Inflammatory macrophage (primary cell): Measurements from ENCODE around the gene LMLN.
A peak's percentile ranks its signal among the peaks of the same experiment; 100 is the strongest.
"Not testable (repeated sequence)": the region's sequence is repeated elsewhere in the genome, so short reads cannot be mapped to it uniquely, and the experiment has no call there.

Experiments
- DNase-seq, 2 donors: peaks; one replicate each; pipeline ENCODE4 v3.0.0-alpha.2; 2020 to 2022

LMLN gene

DNA sequence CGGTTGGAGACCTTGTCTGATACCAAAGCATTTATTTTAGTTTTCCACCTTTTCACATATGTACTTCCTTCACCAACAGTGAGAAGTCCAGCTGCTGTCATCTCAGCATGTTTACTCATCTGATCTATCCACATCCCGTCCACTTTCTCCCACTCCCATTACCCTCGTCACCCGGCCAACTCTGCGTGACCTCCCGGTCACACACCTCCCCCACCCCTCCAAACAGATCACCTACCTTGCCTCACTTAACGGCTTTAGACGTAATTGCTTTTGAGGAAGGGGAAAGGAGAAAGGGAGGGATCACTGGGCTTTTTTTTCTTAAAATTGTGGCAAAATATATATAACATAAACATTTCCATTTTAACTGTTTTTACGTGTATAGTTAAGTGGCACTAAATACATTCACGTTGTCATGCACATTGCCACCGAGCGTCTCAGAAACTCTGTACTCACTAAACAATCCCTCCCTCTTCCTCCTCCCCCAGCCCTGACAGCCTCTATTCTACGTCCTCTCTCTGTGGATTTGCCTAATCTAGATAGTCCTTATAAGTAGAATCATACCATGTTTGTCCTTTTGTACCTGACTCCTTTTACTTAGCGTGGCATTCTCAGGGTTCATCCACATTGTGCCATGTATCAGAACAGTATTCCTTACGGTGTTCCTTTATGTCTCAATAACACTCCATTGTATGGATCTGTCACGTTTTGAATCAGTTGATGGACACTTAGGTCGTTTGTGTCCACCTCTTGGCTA lies 67.2 kb downstream of the LMLN start:
- DNase-seq, result no peak

DNA sequence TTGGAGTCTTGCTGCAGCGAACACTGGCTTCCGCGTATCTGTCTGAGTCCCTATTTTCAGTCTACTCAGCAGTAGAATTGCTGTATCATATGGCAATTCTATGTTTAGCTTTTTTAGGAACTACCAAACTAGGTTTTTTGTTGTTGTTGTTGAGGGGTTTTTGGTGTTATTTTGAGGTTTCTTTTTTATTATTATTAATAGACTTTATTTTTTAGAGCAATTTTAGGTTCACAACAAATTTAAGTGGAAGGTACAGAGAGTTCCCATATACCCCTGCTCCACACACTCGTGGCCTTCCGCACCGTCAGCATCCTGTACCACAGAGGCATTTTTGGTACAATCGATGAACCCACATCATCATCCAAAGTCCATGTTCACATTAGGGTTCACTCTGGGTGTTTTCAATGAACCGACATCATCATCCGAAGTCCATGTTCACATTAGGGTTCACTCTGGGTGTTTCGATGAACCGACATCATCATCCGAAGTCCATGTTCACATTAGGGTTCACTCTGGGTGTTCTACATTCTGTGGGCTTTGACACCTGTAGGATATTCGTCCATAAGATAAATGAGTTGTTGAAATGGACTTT lies 67.9 kb downstream of the LMLN start:
- no peak for DNase-seq

DNA sequence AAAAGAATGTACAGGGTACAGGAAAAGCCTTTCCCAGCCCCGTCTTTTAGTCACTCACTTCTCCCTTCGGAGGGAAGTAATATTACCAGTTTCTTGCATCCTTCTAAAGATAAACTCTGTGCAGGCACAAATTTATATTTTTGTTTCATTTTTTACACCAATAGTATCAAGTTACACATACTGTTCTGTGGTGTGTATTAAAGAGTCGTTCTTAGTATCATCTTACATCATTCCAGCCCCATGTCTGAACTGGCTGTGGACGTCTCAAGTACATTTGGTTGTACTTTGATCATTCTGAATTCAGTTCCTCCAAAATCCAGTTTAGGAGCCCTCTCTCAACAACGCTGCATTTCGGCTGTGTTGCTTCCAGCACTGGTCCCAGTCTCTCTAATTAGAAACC lies 68.7 kb downstream of the LMLN start:
- DNase-seq, result no peak

DNA sequence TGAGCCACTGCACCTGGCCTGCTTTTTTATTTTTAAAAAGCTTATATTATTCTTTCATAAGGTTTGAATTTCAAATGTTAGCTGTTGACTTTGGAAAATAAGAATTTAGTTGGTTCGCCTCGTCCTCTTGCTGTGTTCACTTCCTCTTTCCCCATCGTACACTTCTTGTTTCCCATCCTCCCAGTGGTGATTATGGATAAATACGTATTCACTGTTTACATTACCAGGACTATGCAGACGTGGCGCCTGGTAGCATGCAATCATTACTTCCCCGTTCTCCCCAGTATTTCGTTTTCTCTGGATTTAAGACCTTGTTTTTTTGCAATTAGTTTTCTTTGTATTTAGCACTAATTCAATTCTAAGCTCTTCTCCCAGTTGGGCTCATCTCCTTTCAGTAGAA lies 70.1 kb downstream of the LMLN start:
- peak; percentile 63 to 75 for DNase-seq

DNA sequence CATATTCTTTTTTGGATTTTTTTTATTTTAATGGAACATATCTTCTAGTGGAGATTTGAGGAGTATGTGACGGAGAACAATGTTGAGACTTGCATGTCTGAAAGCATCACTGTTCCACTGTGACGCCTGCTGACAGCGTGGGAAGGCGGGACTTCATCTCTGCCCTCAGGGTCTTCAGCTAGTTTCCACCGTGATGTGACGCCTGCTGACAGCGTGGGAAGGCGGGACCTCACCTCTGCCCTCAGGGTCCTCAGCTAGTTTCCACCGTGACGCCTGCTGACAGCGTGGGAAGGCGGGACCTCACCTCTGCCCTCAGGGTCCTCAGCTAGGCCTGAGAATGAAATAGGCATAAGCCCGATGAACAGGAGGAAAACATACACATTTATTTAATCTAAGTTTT lies 70.7 kb downstream of the LMLN start:
- DNase-seq, result no peak

DNA sequence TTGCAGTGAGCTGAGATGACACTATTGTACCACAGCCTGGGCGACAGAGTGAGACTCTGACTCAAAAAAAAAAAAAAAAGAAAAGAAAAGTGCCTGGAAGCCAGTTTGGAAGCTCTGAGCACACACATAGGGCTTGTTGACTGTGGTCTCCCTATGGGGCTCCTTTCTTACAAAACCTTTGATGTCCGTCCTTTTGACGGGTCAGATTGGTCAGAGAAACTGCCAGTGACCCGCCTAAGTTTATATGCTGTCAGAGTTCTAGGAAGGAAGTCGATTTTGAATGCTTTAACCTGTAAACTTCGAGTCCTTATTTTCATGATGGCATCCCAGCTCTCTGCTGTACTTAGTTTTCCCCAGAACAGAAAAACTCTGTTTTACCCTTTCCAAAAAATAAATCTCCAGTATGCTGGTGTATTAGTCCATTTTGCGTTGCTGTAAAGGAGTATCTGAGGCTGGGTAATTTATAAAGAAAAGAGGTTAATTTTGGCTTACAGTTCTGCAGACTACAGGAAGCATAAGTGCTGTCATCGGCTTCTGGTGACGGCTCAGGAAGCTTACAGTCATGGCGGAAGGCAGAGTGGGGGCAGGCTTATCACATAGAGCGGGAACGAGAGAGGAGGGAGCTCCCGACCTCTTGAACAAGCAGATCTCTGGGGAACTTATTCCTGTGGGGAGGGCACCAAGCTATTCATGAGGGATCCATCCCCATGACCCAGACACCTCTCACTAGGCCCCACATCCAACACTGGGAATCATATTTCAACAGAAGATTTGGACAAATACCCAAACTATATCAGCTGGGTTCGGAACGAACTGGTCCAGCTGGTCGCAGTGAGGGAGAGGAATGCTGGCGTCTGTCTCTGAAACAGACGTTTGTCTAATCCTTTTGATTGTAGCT lies 72.3 kb downstream of the LMLN start:
- no peak for DNase-seq

DNA sequence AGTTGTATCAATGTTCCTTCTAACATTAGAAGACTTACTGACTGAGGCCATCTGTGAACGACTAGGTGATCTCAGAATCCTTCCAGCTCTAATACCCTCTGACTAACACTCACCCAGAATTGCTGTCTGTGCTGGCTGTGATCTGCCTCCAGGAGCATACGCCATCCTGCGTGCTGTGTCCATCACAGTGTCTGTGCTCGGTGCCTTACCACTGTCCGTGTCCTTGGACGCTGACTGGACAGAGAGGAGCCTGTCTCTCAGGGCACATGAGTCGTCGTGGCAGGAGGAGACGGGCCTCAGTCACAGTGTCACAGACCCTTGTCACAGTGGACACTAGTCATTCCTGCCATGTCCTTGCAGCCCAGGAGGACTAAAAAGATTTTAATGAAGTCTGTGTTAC lies 83.1 kb downstream of the LMLN start:
- no peak for DNase-seq

DNA sequence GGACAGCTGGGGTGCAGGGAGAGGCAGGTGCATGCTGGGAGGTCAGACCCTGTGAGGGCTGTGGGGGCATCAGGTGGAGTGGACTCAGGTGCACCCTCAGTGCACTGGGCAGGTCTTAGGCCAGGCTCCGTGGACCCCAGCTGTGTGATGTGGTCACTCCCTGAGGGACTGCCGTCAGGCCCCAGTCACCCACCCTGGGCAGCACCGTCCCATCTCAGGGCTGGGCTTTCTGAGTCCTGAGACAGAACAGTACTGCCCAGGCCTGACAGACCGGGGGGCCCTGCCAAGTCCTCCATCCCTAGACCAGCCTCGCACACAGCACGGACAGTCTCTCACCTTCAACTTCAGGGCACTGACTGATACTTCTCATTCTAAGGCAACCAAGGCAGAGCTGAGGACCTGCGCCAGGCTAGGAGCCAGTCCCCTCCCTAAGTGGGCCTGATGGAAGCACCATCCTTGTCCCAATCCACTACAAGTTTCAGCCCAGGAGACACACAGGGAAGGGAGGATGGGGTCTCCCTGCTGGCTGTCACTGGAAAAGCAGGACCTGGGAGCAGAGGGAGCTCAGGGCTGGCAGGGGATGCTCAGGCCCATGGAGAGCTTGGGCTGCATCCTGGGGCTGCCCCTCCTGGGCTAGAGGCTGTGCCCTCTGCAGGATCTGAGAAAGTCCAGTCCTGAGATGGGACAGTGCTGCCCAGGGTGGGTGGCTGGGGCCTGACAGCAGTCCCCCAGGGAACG lies 86.3 kb downstream of the LMLN start:
- DNase-seq, result no peak

DNA sequence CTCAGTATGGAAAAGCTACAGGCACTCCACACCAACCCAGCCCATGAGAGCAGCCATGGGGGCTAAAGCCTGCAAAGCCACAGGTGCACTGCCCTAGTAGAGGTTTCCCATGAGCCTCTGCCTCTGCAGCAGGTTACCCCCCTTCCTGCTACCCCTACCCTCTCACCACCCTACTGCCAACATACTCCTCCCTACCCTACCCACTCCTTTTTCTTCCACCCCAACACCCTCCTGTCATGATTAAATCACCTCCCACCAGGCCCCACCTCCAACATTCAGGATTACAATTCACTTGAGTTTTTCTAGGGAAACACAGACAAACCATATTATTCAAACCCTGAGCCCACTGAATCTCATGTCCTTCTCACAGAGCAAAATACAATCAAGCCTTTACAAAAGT lies 88.4 kb downstream of the LMLN start:
- DNase-seq, result no peak

DNA sequence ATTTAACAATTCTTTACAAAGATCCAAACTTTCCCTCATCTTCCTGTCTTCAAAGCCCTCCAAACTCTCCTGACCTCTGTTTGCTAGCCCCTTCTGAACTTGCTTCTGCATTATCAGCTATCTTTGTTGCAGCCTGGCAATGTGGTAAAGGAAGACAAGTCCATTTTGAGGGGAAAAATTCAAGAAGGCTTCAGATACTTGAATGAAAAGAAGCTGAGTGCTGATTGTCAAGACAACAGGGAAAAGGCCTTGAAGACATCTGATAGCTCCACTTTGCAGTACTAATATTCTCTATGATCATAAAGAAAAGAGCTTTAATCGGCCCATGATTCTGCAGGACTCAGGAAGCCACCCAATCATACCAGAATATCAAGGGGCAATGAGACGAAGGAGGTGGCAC lies 91.8 kb downstream of the LMLN start:
- no peak for DNase-seq

DNA sequence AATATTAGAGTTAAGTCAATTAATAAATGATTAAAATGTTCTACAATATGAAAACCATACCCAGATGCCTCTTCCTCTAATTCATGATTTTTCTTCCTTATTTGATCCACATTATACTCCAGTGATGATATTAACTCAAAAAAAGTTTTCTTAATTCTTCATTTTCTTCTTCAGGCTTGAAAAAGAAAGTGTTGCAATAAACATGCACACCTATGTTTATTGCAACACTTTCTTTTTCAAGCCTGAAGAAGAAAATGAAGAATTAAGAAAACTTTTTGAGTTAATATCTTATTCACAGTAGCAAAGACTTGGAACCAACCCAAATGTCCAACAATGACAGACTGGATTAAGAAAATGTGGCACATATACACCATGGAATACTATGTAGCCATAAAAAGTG lies 93.4 kb downstream of the LMLN start:
- DNase-seq, result not testable (repeated sequence)

DNA sequence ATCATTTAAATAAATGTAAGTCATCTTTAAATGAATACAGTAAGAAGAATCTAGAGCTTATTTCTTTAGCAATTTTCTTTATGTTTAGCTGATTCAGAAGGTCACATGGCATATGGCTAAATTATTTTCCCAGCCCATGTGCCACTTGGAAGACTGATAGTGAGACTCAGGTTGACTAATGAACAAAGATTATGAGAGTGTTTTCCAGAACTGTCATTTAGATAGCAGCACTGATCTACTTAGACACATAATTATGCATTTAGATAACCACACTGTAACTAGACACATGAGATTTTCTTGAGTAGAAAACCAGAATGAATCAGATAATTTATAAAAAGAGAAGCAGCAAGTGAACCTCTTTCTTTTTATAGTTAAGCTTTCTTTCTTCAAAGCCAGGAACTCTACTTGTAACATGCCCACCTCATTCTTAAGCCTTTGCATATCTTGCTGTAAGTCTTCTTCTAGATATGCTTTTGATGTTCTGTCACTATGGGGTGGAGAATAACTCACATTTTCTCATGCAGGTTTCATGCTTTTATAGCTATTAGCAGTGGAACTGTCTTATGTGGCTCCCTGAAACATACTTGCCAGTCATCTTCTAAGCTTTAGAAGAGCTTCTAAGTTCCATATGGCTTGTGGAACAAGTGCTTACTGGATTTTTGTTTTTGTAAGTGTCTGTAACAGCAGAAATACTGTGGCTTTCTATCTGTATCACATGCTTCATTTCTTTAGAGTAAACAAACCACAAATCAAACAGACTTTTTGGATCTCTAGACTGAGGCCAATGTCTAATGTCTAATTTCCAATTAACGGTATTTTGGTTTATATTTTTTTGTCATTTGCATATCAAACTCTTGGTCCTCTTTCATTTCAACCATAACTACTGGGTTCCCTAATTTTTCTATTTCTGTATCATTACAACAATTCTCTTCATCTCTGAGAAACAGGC lies 101.4 kb downstream of the LMLN start:
- no peak for DNase-seq

DNA sequence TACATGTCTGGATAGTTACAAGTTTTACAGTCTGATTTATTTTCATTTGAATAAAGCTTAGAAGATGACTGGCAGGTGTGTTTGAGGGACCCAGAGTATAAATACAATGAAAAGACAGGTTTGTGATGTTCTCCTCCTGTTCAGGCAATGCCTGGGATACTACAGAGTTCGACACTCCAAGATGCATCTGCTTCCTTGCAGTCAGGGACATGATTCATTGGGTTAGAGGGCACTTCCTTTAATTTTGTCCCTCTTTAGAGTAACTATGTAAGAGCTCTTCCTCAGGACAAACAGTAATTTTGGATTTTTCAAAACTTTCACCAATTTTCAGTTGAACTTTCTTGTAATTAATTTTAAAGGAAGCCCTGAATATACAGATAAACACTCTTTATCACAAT lies 102.0 kb downstream of the LMLN start:
- DNase-seq, result peak in 1 of 2 donors; percentile 15

DNA sequence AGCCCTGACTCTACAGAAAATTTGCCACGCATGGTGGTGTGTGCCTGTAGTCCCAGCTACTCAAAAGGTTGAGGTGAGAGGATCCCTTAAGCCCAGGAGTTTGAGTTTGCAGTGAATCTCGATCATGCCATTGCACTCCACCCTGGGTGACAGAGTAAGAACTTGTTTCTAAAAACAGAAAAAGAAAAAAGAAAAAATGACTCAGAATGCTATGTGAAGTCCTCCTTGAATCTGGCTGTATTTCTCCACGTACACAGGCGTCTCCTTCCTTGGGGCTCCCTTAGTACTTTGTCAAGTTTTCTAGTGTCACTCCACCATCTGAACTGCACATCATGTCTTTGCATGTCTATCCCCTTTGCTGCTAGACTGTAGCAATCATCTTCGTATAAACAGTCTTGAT lies 104.4 kb downstream of the LMLN start:
- DNase-seq, result no peak

DNA sequence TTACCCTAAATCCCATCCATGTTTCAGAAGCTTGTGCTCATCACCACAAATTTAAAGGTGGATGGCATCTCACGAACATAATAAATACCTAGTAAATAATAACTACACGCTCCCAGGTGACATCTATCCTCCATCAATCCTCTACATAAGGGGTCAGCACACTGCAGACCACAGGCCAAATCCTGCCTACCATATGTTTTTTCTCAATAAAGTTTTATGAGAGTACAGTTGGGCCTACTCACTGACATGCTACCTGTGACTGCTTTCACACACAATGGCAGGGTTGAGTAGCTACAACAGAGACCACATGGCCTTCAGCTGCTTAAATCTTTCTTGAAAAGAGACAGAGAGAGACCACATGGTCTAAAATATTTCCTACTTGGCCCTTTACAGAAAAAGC lies 105.9 kb downstream of the LMLN start:
- no peak for DNase-seq

DNA sequence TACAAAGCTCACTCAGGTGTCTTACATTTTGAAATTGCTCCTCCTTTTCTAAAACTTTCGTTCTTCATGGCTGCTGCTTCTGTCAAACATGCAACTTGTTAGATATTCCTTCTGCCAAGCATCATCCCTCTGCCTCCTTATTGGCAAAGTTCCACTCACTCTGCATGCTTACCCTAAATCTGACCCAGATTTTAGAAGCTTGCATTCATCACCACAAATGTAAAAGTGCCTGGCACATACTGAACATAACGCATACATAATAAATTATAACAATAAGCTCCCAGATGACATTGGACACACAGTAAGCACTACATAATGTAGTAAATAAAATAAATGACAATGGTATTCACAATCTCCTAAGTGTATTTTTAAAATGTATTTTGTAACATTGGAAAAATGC lies 107.4 kb downstream of the LMLN start:
- no peak for DNase-seq

DNA sequence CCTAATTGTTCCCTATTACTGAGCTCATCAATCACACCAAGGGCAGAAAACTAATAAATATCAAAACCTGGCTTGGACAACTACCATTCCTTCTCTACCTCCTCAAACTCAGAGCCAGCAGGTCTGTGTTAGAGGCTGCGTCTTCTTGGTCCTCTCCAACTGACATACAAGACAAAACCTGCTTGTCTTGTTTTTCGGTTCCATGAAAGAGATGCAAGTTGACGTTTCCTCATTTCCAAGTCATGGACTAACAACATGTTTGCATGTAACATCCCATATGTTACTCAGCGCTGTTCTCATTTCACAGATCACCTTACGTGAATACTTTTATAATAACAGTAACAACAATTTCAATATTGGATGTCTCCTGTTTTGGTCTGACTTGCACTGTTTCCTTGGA lies 110.9 kb downstream of the LMLN start:
- no peak for DNase-seq

DNA sequence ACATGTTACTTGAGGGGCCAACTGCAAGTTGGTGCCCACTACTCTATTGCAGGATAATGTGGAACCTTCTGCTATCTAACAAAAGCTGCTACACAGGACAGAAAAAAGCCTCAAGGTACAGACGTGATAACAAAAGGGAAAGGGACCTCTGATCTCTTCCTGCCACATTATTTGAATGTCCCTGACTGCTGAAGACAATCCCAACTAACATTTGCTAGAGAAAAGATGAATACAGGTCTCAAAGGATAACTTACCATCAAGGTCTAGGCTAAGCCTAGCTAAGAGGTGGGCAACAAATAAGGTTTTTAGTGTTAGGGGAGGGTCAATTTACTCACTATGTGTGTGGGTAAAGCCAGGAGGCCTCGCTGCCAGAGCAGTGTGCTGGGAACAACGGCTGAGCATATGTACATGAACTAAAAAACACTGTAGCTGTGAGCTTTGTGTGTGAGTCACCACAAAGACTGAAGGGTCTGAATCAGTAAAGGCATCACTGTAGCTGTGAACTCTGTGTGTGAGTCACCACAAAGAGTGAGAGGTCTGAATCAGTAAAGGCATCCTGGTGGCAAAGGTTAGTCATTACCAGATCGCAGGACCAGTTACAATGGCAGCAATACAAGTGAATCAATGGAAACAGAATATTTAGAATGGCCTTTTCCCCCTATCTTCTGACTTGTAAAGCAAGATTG lies 111.7 kb downstream of the LMLN start:
- DNase-seq, result no peak

DNA sequence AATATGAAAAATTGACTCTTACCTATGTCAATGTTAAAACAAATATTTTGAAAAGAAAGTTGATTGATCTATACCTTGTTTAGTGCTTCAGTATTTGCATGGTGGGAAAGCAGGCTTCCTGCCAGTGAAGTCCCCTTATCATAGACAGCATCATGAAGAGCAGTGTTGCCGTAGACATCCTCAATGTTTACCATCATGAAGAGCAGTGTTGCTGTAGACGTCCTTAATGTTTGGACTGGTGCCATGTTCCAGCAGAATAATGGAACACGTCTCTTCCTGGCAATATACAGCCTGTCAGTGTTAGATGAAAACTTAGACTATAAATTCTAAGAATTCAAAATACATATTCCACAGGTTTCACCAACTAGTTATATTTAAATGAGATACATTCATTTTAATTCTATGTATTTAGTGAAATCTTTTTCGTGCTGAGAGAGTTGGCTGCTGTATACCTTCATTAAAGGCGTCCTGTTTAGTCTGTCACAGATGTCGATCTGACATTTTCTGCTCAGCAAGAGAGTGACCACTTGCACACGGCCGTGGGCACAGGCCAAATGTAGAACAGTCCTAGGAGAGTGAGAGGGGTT lies 116.8 kb downstream of the LMLN start:
- no peak for DNase-seq

DNA sequence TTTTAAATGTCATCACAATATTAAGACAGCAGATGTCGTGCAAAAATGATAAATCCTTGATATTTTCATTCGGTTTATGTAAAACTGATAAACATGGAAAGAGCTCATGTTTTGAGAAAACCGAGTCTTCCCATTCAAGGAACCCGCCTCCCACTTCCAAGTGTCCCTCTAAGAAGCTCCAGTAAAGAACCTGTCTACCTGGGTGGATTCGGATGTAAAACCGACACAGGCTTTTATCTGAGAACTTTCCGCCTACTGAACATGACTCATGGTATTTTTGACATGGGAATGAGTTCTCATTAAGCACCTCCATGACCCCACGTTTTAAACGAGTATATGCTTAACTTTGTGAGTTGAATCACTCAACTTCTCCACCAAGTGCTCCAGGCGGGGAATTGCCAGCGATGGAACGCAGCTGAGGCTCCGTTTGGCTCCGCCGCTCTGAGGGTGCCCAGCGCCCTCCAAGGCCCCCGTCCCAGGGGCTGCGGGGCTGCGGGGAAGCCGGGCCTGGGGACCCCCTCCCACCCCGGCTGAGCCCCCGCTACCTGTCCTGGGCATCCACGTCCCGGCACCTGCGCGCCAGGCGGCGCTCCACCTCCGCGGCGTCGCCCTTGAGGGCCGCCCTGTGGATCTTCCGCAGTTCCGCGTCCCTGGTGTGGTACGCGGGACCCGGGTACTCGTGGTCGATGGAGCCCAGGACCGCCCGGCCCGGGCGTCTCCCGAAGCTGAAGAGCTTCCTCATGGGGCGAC lies 119.9 kb downstream of the LMLN start:
- no peak for DNase-seq
